GM12878 (cell line): ENCODE results near the gene NRP1. TPM values are rescaled to one million over a fixed set of nuclear protein-coding genes. Genes with fewer than 3 reads are reported as not detected.

Source experiments
- ATAC-seq: fragments of 200-7000 bp; cut with Tn5 transposase; 3 replicates; pipeline ENCODE4 v1.9.1; 2020; ENCODE audit warnings: mild to moderate bottlenecking, moderate library complexity
- BruUV-seq: library from RNA; stranded (reverse); fragments of 400-500 nt; replicated peaks from 2 replicates; lab custom pipeline; 2021; lab: Mats Ljungman, UMichigan
- CTCF ChIA-PET: fragments of 300-600 bp; sonication (Branson Sonifier 250); formaldehyde crosslinking; extraction: SDS; loops from one replicate; lab custom pipeline; 2021; ENCODE audit warnings: inconsistent platforms; lab: Yijun Ruan, JAX
- POLR2A ChIA-PET: fragments of 350-600 bp; formaldehyde crosslinking; extraction: SDS; loops from one replicate; lab custom pipeline; 2021; ENCODE audit warnings: inconsistent platforms; lab: Charles Lee
- RAD21 ChIA-PET: fragments of 300-600 bp; sonication (Branson Sonifier 250); formaldehyde crosslinking; loops from one replicate; lab custom pipeline; 2023; ENCODE audit warnings: antibody characterized with exemption; ENCODE audit not compliant: unreplicated experiment; lab: Charles Lee
- SMC1A ChIA-PET: fragments of 300-600 bp; sonication (Branson Sonifier 250); formaldehyde crosslinking; loops from one replicate; lab custom pipeline; 2023; ENCODE audit not compliant: unreplicated experiment, uncharacterized antibody; lab: Charles Lee
- DNase-seq: peaks from one replicate; pipeline ENCODE4 v3.0.0-alpha.2; 2011; ENCODE audit warnings: low read depth, low spot score
- FAIRE-seq: peaks from 3 replicates; lab custom pipeline; 2011; peaks lifted over from hg19 to GRCh38; lab: Jason Lieb, UNC
- H2AFZ ChIP-seq: 2 replicates; pipeline ENCODE4 v1.6.0; 2011; ENCODE audit warnings: low read depth, low read length, control low read depth; ENCODE audit not compliant: control insufficient read depth
- H3K27ac ChIP-seq: 2 replicates; pipeline ENCODE4 v1.5.1; 2011; ENCODE audit warnings: control low read depth; ENCODE audit not compliant: control insufficient read depth, insufficient read depth
- H3K27me3 ChIP-seq, 2 experiments: replicated peaks in 1 of 2; 2 replicates each; pipeline versions ENCODE4 v1.6.0 to v1.6.1; 2011; ENCODE audit warnings: low read length in 1 of 2; ENCODE audit not compliant: control insufficient read depth in 2 of 2, insufficient read depth in 2 of 2
- H3K36me3 ChIP-seq, 2 experiments: 2 replicates each; pipeline ENCODE4 v1.5.1; 2011; ENCODE audit warnings: low read length in 1 of 2; ENCODE audit not compliant: control insufficient read depth in 2 of 2, insufficient read depth in 2 of 2
- H3K4me1 ChIP-seq: 2 replicates; pipeline ENCODE4 v1.6.1; 2011; ENCODE audit warnings: mild to moderate bottlenecking, low read length, moderate library complexity, mixed read lengths; ENCODE audit not compliant: control insufficient read depth, insufficient read depth
- H3K4me2 ChIP-seq: 2 replicates; pipeline ENCODE4 v1.6.0; 2011; ENCODE audit warnings: control low read depth; ENCODE audit not compliant: control insufficient read depth, insufficient read depth
- H3K4me3 ChIP-seq: fragments of 200-600 bp; sonication (generic); 2 replicates; pipeline ENCODE4 v1.5.1; 2016
- H3K79me2 ChIP-seq: 2 replicates; pipeline ENCODE4 v1.6.0; 2011; ENCODE audit warnings: low read length; ENCODE audit not compliant: control insufficient read depth, insufficient read depth
- H3K9ac ChIP-seq: 2 replicates; pipeline ENCODE4 v1.8.0; 2011; ENCODE audit warnings: low read length, control low read depth, mixed read lengths; ENCODE audit not compliant: control insufficient read depth, insufficient read depth
- H3K9me3 ChIP-seq: replicated peaks from 3 replicates; pipeline ENCODE4 v1.5.1; 2011; ENCODE audit warnings: mild to moderate bottlenecking, low read length; ENCODE audit not compliant: control insufficient read depth, insufficient read depth
- H4K20me1 ChIP-seq: 2 replicates; pipeline ENCODE4 v1.6.0; 2011; ENCODE audit not compliant: control insufficient read depth, insufficient read depth
- ATF7 ChIP-seq: fragments of 450-650 bp; IDR thresholded peaks from 2 replicates; pipeline ENCODE4 v1.6.1; 2016; ENCODE audit warnings: low read depth, mild to moderate bottlenecking
- CBX5 ChIP-seq: sonication (generic); IDR thresholded peaks from 2 replicates; pipeline ENCODE4 v1.6.1; 2016; ENCODE audit warnings: low read depth, moderate library complexity, mild to moderate bottlenecking, inconsistent platforms
- EGR1 ChIP-seq, 2 experiments: IDR thresholded peaks; 1 replicate in 1 of 2; 2 replicates in 1 of 2; pipeline ENCODE4 v1.6.1; 2011 to 2012; ENCODE audit warnings: low read depth in 2 of 2, low read length in 2 of 2, borderline replicate concordance in 1 of 2, mild to moderate bottlenecking in 1 of 2, moderate library complexity in 1 of 2
- ELK1 ChIP-seq: IDR thresholded peaks from 2 replicates; pipeline ENCODE4 v1.6.1; 2012; ENCODE audit warnings: low read depth, low read length, improper control_type of control experiment
- MLLT1 ChIP-seq: fragments of 450-650 bp; IDR thresholded peaks from 2 replicates; pipeline ENCODE4 v1.6.1; 2016; ENCODE audit warnings: mild to moderate bottlenecking
- MTA2 ChIP-seq: fragments of 450-650 bp; IDR thresholded peaks from 2 replicates; pipeline ENCODE4 v1.6.1; 2016; ENCODE audit warnings: low read depth, mild to moderate bottlenecking, moderate library complexity
- POLR2A ChIP-seq: IDR thresholded peaks from 2 replicates; pipeline ENCODE4 v1.6.1; 2011; ENCODE audit warnings: low read depth, mild to moderate bottlenecking, low read length
- POU2F2 ChIP-seq: IDR thresholded peaks from 3 replicates; pipeline ENCODE4 v1.6.1; 2011; ENCODE audit warnings: low read depth, mild to moderate bottlenecking, low read length, borderline replicate concordance
- RCOR1 ChIP-seq: conservative IDR thresholded peaks from 2 replicates; pipeline ENCODE4 v1.6.1; 2012; ENCODE audit warnings: low read depth, low read length, improper control_type of control experiment
- RFX5 ChIP-seq: IDR thresholded peaks from 2 replicates; pipeline ENCODE4 v1.6.1; 2011; ENCODE audit warnings: low read depth, low read length, improper control_type of control experiment
- SMARCA5 ChIP-seq: fragments of 450-650 bp; IDR thresholded peaks from 2 replicates; pipeline ENCODE4 v1.6.1; 2017; ENCODE audit warnings: mild to moderate bottlenecking
- SPI1 ChIP-seq: IDR thresholded peaks from 2 replicates; pipeline ENCODE4 v1.6.1; 2011; ENCODE audit warnings: low read depth, mild to moderate bottlenecking, low read length, moderate library complexity, borderline replicate concordance; ENCODE audit not compliant: insufficient read depth
- STAT1 ChIP-seq: fragments of 450-650 bp; conservative IDR thresholded peaks from 2 replicates; pipeline ENCODE4 v1.6.1; 2014; ENCODE audit warnings: antibody characterized with exemption, mild to moderate bottlenecking
- SUZ12 ChIP-seq: fragments of 200-600 bp; sonication (generic); IDR thresholded peaks from one replicate; pipeline ENCODE4 v1.6.1; 2018; ENCODE audit warnings: antibody characterized with exemption, mild to moderate bottlenecking; ENCODE audit not compliant: unreplicated experiment
- TCF3 ChIP-seq: IDR thresholded peaks from 2 replicates; pipeline ENCODE4 v1.6.1; 2012; ENCODE audit warnings: low read depth, mild to moderate bottlenecking, low read length, borderline replicate concordance; ENCODE audit not compliant: insufficient read depth
- USF1 ChIP-seq: IDR thresholded peaks from 2 replicates; pipeline ENCODE4 v1.6.1; 2011; ENCODE audit warnings: borderline replicate concordance, low read depth, mild to moderate bottlenecking, moderate library complexity, mixed read lengths, low read length; ENCODE audit not compliant: insufficient read depth; ENCODE audit errors: extremely low read length
- YY1 ChIP-seq: IDR thresholded peaks from 2 replicates; pipeline ENCODE4 v1.6.1; 2011; ENCODE audit warnings: low read depth, mild to moderate bottlenecking, low read length
- ZSCAN29 ChIP-seq: fragments of 450-650 bp; IDR thresholded peaks from 2 replicates; pipeline ENCODE4 v1.6.1; 2017; ENCODE audit warnings: mild to moderate bottlenecking, moderate library complexity
- WGBS: methylation state at CpG from one replicate; pipeline ENCODE4 v1.1.6; 2016; ENCODE audit warnings: low lambda C conversion rate; ENCODE audit not compliant: insufficient replicate concordance, insufficient coverage; ENCODE audit errors: missing lambda C conversion rate; 5-methylcytosine and 5-hydroxymethylcytosine counted together
- in situ Hi-C: fragments of 300-500 bp; cut with MboI; formaldehyde crosslinking; loops from 9 replicates; pipeline ENCODE4 v1.14.3; 2018; ENCODE audit warnings: mixed read lengths
- intact Hi-C: fragments of 100-400 bp; cut with micrococcal nuclease; formaldehyde crosslinking; loops from one replicate; pipeline ENCODE4 v1.14.2; 2022; ENCODE audit not compliant: unreplicated experiment
- polyA plus RNA-seq, 11 experiments: library from polyadenylated mRNA; depleted of rRNA in 4 of 11; unstranded in 6 of 11; stranded (reverse) in 5 of 11; fragments of >200 nt; fragmentation: Nextera tagmentation in 4 of 11; fragmentation: Illumina TruSeq in 1 of 11; extraction: Ambion mirVana in 4 of 11; extraction: Trizol in 1 of 11; gene quantifications; 1 replicate in 1 of 11; 2 replicates in 10 of 11; pipeline versions ENCODE4 v1.2.1 to v1.2.3, GENCODE V29; 2011 to 2016; ENCODE audit warnings: inconsistent platforms in 2 of 11, missing spikeins in 2 of 11, low read depth in 1 of 11
- total RNA-seq, 4 experiments: library from RNA; depleted of rRNA in 3 of 4; stranded (reverse); fragments of >200 nt in 3 of 4; fragmentation: Illumina TruSeq in 1 of 4; extraction: Trizol in 1 of 4; gene quantifications; 2 replicates each; pipeline versions ENCODE4 v1.2.1 to v1.2.3, GENCODE V29; 2013 to 2021

The NRP1 gene
- total and polyA plus RNA-seq, 10 of the 15 experiments (the other 5 are each of a cell fraction or from before 2014, with no cell fraction given) = 0.11 to 12.1 (median 0.52) TPM

GRCh38 chr10:33233635-33234034, 100.8 kb downstream of the NRP1 start:
- Histone ChIP-seq H3K9ac (no peak overlapping the region), H3K4me2 (no peak overlapping the region)
- WGBS = 14% methylated on average over 3 of the region's 3 CpGs

GRCh38 chr10:33233221-33233620, 101.2 kb downstream of the NRP1 start:
- H3K27me3 ChIP-seq = no peaks in the 10 kb centered on the region
- FAIRE-seq (no peak), DNase-seq (no peak), ATAC-seq (no peak)
- ChIA-PET CTCF (interaction anchor here (1.4 kb wide), 1 partner anchor 40 kb away, joined by 3 read pairs; no protein-coding TSS in a partner anchor), SMC1A (interaction anchor here (1.0 kb wide), 1 partner anchor 10 kb away, joined by 3 read pairs; no protein-coding TSS in a partner anchor), POLR2A (no interaction called here), RAD21 (no interaction called here)
- no TSS peak for BruUV-seq
- no peaks in the 10 kb centered on the region for H3K9me3 ChIP-seq
- no peak overlapping the region for H3K27ac ChIP-seq
- H3K9ac ChIP-seq = no peak overlapping the region
- H4K20me1 ChIP-seq = no peaks in the 10 kb centered on the region
- no peak overlapping the region for H3K4me2 ChIP-seq
- no peak overlapping the region for H3K4me3 ChIP-seq
- no peak overlapping the region for H2AFZ ChIP-seq
- in situ Hi-C loops = no loop called here
- 4% methylated on average over 5 of the region's 5 CpGs for WGBS
- intact Hi-C loops = no loop called here
- no peaks in the 10 kb centered on the region for H3K79me2 ChIP-seq
- no peaks in the 10 kb centered on the region for H3K36me3 ChIP-seq
- H3K4me1 ChIP-seq = no peaks in the 10 kb centered on the region
- TF ChIP-seq ATF7 (no peak), RCOR1 (no peak), EGR1 (IDR thresholded peaks at IDR 0.05; ENCODE audit: borderline replicate concordance in 1 of 2, low read depth in 2 of 2, low read length in 2 of 2) (no peak), ZSCAN29 (no peak), SMARCA5 (no peak), POLR2A (no peak), SPI1 (no peak), YY1 (no peak), ELK1 (no peak), CBX5 (no peak), MLLT1 (no peak), RFX5 (no peak)

More at GRCh38 chr10:33233635-33234034, 100.8 kb downstream of the NRP1 start:
- ATAC-seq (no peak), DNase-seq (no peak), FAIRE-seq (no peak)
- H3K79me2 ChIP-seq = no peaks in the 10 kb centered on the region
- SMC1A ChIA-PET = interaction anchor here (1.0 kb wide), 1 partner anchor 10 kb away, joined by 3 read pairs; no protein-coding TSS in a partner anchor
- TF ChIP-seq POU2F2 = no peak
- no peak for TF ChIP-seq SUZ12
- no peak for TF ChIP-seq USF1
- no peak for TF ChIP-seq MTA2
- TF ChIP-seq TCF3 = no peak
- TF ChIP-seq STAT1 = no peak
- POLR2A ChIA-PET = no interaction called here
- no peaks in the 10 kb centered on the region for H3K4me1 ChIP-seq
- no peaks in the 10 kb centered on the region for H3K9me3 ChIP-seq
- H2AFZ ChIP-seq = no peak overlapping the region
- CTCF ChIA-PET = no interaction called here
- RAD21 ChIA-PET = no interaction called here
- H3K27me3 ChIP-seq = no peaks in the 10 kb centered on the region
- H3K27ac ChIP-seq = no peak overlapping the region
- no peak overlapping the region for H3K4me3 ChIP-seq
- intact Hi-C loops = no loop called here
- no peaks in the 10 kb centered on the region for H4K20me1 ChIP-seq
- in situ Hi-C loops = no loop called here
- no TSS peak for BruUV-seq
- H3K36me3 ChIP-seq = no peaks in the 10 kb centered on the region
